ENCODE measurements around the gene NT5C2.
"Not testable (repeated sequence)": the region's sequence is repeated elsewhere in the genome, so short reads cannot be mapped to it uniquely, and the experiment has no call there.

NT5C2 gene

GRCh38 chr10:103202319-103202718 is 9.2 kb upstream of the NT5C2 start:
- DNase-seq (ENCODE audit: low read depth in 2 of 2): no peak

GRCh38 chr10:103199488-103199887 is 6.4 kb upstream of the NT5C2 start:
- DNase-seq (ENCODE audit: low read depth in 2 of 2): no peak

GRCh38 chr10:103198648-103199047 is 5.6 kb upstream of the NT5C2 start:
- no peak for DNase-seq (ENCODE audit: low read depth in 2 of 2)

DNA sequence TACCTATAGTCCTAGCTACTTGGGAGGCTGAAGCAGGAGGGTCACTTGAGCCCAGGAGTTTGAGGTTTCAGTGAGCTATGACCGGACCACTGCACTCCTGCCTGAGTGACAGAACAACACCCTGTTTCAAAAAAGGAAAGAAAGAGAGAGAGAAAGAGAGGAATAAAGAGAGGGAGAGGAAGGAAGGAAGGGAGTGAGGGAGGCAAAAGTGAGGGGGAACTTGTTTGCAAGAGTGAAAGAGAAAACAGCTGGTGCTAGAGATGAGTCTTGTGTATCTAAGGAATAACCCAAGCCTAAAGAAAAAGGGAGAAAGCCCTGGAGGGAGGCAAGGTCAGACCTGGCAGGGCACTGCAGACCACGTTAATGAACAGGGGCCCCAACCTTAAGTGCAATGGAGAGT is 4.8 kb upstream of the NT5C2 start:
- DNase-seq (ENCODE audit: low read depth in 2 of 2): no peak

DNA sequence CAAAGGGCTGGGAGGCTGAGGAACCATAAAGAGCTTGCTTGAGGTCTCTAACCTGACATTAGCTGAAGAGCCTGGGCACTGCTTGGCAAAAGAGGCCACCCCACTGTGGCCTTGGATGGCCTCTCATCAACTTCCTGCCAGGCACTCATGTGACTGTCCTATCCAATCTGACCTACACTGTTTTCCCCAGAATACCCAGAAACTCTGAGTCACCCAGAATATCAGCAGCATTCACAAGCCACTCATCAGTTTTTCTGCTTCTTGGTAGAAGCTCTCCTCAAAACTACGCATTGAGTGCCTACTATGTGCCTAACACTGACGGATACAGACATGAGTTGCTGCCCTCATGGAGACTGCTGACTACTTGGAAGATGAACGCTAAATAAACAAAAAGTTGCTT is 4.1 kb upstream of the NT5C2 start:
- DNase-seq (ENCODE audit: low read depth in 2 of 2): peak in 1 of 2 donors; percentile 8

- DNase-seq (ENCODE audit: low read depth in 2 of 2): no peak
These were observed 3.4 kb upstream of the NT5C2 start for GRCh38 chr10:103196516-103196915.

GRCh38 chr10:103193820-103194529 is 903 bp upstream of the NT5C2 start:
- DNase-seq (ENCODE audit: low read depth in 2 of 2): no peak

DNA sequence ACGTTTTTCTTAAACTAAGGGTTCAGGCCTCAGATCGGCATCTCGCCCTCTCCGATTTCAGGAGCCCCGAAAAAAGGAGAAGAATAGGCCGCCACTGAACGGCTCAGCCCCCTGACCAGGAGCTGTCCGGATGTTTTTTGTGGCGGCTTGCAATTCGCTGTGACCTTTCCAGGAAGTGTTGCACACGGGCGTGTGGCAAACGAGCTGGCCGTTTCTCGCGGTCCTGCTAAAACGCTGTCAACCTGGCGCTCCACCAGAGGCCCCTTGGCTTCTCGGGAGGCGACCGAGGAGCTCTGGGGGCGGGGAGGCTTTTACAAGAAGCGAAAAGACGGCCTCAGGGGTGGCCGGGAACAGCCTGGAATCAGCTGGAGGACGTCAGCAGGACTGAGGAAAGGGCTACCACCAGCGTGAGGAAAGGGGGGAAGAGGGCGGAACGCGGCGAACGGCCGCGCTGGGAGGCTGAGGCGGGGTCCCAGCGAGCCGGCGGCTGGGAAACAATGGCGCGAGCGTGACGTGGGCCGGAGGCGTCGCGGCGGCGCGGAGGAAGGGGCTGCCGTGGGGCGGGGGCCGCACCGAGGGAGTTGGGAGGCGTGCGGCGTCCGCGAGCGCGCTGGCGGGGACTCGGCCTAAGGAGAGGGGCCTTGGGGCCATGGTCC is 493 bp downstream of the NT5C2 start:
- DNase-seq (ENCODE audit: low read depth in 2 of 2): peak; percentile 46

DNA sequence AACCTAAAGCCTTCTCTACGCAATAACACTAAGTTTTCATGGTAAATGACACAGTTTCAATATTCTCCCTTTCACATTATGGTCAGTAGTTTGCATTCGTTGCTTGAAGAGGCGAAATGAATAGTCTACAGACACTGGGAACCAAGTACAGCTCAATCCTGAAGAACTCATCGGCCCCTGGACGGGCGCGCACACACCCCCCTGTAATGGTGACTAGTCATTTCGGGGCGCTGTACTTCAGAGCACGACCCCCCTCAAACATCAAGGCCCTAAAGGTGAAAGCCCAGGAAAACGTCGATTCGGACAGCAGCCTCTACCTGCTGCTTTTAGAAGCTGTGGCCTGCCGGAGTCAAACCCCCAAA is 1.0 kb downstream of the NT5C2 start:
- DNase-seq (ENCODE audit: low read depth in 2 of 2): no peak

DNA sequence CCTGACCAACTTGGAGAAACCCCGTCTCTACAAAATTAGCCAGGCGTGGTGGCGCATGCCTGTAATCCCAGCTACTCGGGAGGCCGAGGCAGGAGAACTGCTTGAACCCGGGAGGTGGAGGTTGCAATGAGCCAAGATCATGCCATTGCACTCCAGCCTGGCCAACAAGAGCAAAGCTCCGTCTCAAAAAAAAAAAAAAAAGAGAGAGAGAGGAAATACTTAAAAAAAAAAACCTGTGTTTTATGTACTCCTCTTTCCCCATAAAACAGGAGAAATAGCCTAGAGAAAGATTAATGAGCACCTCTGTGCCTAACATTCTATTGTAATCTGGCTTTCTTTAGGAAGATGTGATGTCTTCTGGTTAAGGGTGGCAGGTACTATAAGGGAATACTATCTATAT is 1.9 kb downstream of the NT5C2 start:
- not testable (repeated sequence) for DNase-seq (ENCODE audit: low read depth in 2 of 2)

GRCh38 chr10:103188853-103189252 is 4.2 kb downstream of the NT5C2 start:
- DNase-seq (ENCODE audit: low read depth in 2 of 2): no peak

GRCh38 chr10:103186128-103186527 is 6.9 kb downstream of the NT5C2 start:
- DNase-seq (ENCODE audit: low read depth in 2 of 2): no peak

GRCh38 chr10:103184615-103185014 is 8.5 kb downstream of the NT5C2 start:
- no peak for DNase-seq (ENCODE audit: low read depth in 2 of 2)

GRCh38 chr10:103183991-103184451 is 9.1 kb downstream of the NT5C2 start:
- not testable (repeated sequence) for DNase-seq (ENCODE audit: low read depth in 2 of 2)

GRCh38 chr10:103181244-103181643 is 11.8 kb downstream of the NT5C2 start:
- DNase-seq (ENCODE audit: low read depth in 2 of 2): no peak

DNA sequence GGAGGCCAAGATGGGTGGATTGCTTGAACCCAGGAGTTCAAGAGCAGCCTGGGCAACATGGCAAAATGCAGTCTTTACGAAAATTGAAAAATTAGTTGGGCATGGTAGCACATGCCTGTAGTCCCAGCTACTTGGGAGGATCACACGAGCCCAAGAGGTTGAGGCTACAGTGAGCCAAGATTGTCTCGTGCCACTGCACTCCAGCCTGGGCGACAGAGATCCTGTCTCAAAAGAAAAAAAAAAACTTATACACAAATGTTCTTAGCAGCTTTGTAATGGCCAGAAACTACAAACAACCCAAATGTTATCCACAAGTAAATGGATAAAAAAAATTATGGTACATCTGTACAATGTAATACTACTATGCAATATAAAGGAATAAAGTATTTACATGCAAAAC is 12.6 kb downstream of the NT5C2 start:
- no peak for DNase-seq (ENCODE audit: low read depth in 2 of 2)

DNA sequence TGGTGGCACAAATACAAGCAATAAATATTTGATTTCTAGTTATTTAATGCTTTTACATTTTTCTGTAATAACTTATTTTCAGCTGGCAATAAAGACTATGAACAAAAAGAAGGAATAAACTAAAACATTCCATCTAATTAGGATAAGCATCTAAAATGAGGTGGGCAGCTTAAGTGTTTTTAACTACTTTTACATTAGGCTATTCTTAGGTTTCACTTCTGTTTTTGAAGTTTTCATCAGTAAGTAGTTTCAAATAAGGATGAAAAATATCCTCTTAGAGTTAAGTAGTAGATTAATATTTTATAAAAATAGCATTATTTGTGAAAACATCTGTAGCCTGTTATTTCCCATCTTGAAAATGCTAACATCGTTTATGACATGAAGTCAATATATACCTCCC is 15.9 kb downstream of the NT5C2 start:
- DNase-seq (ENCODE audit: low read depth in 2 of 2): no peak

- no peak for DNase-seq (ENCODE audit: low read depth in 2 of 2)
These were observed 17.3 kb downstream of the NT5C2 start for GRCh38 chr10:103175580-103176285.

DNA sequence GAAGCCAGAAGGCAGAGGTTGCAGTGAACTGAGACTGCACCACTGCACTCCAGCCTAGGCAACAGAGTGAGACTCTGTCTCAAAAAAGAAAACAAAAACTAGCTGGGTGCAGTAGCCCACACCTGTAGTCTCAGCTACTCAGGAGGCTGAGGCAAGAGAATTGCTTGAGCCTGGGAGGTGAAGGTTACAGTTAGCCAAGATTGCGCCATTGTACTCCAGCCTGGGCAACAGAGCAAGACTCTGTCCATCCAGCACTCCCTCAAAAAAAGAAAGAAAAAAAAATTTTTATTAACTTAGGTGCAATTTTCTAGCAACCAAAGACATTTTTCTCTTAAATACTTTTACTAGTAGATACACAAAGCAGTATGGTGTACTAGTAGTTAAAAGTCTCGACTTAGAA is 18.7 kb downstream of the NT5C2 start:
- not testable (repeated sequence) for DNase-seq (ENCODE audit: low read depth in 2 of 2)

DNA sequence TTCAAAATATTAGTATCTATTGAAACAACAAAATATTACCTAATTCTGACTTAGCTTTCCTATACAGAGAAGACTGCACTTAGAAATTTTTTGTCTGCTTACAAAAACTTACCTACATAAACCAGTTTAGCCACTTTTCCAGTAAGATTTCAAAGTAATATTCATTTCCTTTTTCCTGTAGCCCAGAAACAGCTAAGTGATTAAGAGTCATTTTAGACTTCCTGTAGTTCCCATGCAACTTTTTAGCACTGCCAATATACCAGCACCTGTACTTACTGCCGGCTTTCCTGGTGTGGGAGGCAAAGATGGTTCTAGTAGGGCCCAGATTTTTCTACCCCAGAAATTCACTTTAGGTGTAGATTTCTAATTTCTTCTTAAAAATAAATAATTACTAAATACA is 21.8 kb downstream of the NT5C2 start:
- no peak for DNase-seq (ENCODE audit: low read depth in 2 of 2)

- no peak for DNase-seq (ENCODE audit: low read depth in 2 of 2)
These were observed 24.6 kb downstream of the NT5C2 start for GRCh38 chr10:103168438-103168837.

DNA sequence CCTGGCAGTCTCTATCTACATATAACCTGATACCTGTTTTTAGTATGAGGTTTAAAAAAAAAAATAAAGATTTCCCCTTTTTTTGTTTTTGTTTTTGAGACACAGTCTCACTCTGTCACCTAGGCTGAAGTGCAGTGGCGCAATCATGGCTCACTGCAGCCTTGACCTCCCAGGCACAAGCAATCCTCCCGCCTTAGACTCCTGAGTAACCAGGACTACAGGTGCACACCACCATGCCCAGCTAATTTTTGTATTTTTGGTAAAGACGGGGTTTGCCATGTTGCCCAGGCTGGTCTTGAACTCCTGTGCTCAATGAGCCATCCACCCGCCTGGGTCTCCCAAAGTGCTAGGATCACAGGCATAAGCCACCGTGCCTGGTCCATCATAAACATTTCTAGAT is 25.5 kb downstream of the NT5C2 start:
- DNase-seq (ENCODE audit: low read depth in 2 of 2): not testable (repeated sequence)

DNA sequence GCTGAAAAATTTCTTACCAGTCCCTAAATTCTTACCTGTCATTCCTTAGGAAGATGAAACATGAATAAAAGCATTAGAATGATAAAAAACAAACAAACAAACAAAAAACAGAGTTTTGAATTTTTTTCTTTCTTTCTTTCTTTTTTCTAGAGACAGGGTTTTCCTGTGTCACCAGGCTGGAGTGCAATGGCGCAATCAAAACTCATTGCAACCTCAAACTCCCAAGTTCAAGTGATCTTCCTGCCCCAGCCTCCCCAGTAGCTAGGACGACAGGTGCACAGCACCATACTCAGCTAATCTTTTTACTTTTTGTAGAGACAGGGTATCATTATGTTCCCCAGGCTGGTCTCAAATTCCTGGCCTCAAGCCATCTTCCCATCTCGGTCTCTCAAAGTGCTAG is 26.5 kb downstream of the NT5C2 start:
- DNase-seq (ENCODE audit: low read depth in 2 of 2): no peak

Measured in stimulated activated CD4-positive, alpha-beta T cell treated with anti-CD3 and anti-CD28 coated beads, Interleukin-4, amount 100 ng/mL, for 48 hours (primary cell).